Measurements from ENCODE around the gene BIN1.

BIN1 gene

DNA sequence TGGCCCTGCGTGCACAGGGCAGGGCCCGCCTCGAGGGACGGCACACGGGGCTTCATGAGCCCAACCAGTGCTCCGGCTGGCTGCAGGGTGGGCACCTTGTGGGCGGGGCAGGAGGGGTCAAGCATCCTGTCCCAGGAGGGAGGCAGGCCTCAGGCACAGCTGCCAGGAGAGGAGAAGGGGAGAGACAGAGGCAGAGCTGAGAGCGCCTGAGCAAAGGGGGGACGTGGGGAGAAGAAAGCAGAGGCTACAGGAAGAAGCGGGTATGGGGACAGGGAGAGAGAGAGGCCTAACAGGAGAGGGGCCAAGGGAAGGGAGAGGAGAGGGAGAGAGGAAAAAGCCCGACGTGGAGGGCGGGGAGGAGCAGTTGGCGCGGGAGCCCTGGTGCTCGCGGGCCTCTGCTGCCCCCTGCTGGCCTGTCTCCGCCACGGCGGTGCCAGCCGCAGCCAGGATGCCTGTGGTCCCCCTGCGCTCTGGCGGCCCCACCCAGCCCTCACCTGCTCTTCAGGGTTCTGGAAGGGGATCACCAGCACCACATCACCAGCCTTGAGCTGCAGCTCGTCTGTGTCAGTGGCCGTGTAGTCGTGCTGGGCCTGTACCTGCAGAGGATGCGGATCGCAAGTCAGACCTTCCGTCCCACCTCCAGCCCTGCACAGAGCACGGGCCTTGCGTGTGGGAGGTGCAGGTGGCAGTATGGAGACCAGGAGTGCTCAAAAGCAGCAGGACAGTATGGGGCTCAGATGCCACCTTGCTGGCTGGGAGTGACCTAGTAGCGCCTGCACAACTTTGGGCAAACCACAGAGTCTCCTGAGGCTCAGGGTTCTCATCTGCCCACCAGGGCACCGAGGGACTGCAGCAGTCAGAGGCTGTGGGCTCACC is 56.8 kb downstream of the BIN1 start:
- peaks cover 20% of the 10 kb centered on the region for H3K36me3 Mint-ChIP-seq (ENCODE audit: insufficient read depth)
- peak overlapping the region; percentile 71 to 73 for H3K27ac Mint-ChIP-seq
- ATAC-seq (replicated peaks) (peak; percentile 77), DNase-seq (peak; percentile 55 to 68 (median 64))
- no peaks in the 10 kb centered on the region for H3K27me3 Mint-ChIP-seq
- H3K4me3 Mint-ChIP-seq = no peak overlapping the region
- H3K4me1 Mint-ChIP-seq (ENCODE audit: low read depth in 2 of 2) = peaks cover 21 to 29% of the 10 kb centered on the region in 2 donors
- peaks cover 0 to 2% of the 10 kb centered on the region in 2 donors for H3K9me3 Mint-ChIP-seq

DNA sequence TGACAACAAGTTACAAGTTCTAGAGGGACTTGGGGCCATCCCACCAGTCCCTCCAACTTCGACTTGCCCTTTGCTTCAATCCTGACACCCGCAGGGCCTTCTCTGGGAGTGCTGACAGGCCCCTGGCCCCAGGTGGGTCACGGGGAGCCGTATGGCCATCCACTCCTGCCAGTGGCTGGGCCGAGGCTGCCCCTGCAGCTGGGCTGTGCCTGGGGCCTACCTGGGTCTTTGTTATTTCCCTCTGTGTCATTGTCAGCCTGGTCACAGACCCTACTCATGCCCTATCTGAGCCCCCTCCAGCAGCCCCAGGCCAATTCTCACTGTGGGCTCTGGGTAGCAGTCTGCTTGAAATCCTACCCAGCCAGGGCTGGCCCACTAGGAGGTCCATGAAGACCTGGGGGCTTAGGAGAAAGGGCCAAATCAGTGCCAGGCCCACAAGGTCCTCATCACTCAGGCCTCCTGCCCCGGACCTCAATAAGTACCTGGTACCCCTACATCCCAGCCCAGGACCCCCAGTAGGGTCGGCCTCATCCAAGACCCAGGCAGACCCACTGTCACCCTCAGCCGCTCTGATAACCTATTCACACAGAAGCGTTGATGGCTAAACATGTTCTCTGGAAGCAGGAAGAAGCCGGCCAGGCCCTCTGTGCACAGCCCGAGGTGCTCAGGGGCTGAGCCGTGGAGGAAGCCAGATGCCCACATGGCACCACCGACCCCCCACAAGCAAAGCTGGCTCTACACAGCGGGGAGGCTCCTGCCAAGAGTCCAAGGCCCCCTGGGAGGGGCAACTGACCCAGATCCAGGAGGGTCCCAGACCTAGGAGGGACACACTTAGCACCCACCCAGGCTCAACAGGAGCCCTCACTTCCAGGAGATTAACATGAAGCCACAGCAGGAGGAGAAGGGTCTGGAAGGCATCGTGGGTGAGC is 57.7 kb downstream of the BIN1 start:
- Mint-ChIP-seq H3K27me3 (no peaks in the 10 kb centered on the region), H3K36me3 (ENCODE audit: insufficient read depth) (peaks cover 17% of the 10 kb centered on the region), H3K4me3 (no peak overlapping the region), H3K27ac (peak overlapping the region; percentile 71 to 73), H3K9me3 (peaks cover 0 to 2% of the 10 kb centered on the region in 2 donors), H3K4me1 (ENCODE audit: low read depth in 2 of 2) (peaks cover 19 to 26% of the 10 kb centered on the region in 2 donors)
- DNase-seq (no peak), ATAC-seq (replicated peaks) (no peak)

DNA sequence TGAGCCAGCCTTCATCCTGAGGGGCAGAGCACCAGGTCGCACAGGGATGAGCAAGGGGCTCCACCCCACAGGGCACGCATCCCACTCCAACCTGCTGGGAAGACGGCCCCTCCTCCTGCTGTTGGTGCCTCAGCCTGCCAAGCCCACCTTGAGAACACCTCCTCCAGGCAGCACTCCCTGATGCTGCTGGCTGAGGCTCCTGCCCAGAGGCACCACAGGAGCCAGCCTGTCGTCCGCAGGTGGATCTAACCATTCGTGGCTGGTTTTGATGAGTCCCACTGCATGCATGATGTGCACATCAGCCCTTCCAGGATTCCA is 58.4 kb downstream of the BIN1 start:
- H3K27ac Mint-ChIP-seq = no peak overlapping the region
- no peak for ATAC-seq (replicated peaks)
- no peak overlapping the region for H3K4me3 Mint-ChIP-seq
- peaks cover 16% of the 10 kb centered on the region for H3K36me3 Mint-ChIP-seq (ENCODE audit: insufficient read depth)
- H3K27me3 Mint-ChIP-seq = no peaks in the 10 kb centered on the region
- DNase-seq = no peak
- peaks cover 0 to 2% of the 10 kb centered on the region in 2 donors for H3K9me3 Mint-ChIP-seq
- H3K4me1 Mint-ChIP-seq (ENCODE audit: low read depth in 2 of 2) = peaks cover 19 to 25% of the 10 kb centered on the region in 2 donors

DNA sequence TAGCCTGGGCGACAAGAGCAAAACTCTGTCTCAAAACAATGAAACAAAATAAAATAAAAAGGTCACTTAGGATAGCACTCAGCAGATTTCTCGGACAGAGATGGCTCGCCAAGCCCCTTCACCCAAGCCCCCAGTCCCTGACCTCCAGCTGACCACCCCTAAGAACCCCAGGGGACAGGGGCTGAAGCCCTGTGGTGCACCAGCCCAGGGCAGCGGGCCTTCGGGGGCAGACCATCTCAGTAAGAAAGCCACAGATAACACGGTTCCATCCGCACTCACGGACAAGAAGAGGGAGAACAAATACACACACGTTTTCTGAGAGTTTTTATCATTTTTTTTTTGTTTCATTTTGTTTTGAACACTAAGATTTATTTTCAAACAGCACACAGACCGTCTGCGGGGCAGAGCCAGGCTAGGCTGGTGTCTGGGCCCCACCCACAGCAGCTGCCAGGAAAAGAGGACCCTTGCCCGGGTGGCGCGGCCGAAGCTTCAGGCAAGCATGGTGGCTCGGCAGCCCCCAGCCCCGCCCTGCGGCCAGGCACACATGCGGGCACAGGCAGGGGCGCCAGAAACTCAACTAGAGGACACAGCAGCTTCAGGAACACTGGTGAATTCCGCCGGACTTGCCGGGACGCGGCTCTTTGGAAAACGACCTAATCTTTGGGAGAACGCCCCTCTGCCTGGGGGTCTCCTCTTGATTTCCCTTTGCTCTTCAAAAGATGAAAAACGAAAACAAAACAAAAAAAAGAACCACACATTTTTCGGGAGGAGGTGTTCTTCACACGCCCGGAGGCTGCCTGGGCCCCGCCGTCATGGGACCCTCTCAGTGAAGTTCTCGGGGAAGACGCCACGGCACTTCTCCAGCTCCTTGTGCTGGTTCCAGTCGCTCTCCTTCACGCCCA is 59.0 kb downstream of the BIN1 start:
- H3K36me3 Mint-ChIP-seq (ENCODE audit: insufficient read depth) = peaks cover 15% of the 10 kb centered on the region
- no peak overlapping the region for H3K27ac Mint-ChIP-seq
- peak overlapping the region in 1 of 2 donors; percentile 21 for H3K4me3 Mint-ChIP-seq
- ATAC-seq (replicated peaks) = no peak
- no peaks in the 10 kb centered on the region for H3K27me3 Mint-ChIP-seq
- DNase-seq = no peak
- H3K9me3 Mint-ChIP-seq = peaks cover 0 to 2% of the 10 kb centered on the region in 2 donors
- H3K4me1 Mint-ChIP-seq (ENCODE audit: low read depth in 2 of 2) = peaks cover 16 to 22% of the 10 kb centered on the region in 2 donors

DNA sequence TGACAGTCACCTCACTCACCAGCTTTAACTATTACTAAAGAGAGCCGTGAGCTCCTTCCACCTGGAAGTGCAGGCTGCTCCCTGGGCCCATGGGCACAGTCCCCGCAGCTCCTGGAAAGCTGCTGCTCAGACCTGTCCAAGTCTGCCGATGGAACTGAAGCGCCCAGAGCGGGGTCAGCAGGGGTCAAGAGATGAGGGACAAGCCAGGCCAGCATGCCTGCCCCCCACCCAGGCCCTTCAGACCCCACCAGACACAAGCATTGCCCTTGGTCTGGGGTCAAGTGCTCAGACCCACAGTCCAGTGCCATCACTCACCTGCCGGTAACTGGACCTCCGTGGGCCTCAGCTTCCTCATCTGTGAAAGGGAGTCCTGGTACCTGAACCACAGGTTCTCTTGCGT is 59.9 kb downstream of the BIN1 start:
- DNase-seq (no peak), ATAC-seq (replicated peaks) (no peak)
- peaks cover 12 to 16% of the 10 kb centered on the region in 2 donors for H3K4me1 Mint-ChIP-seq (ENCODE audit: low read depth in 2 of 2)
- no peak overlapping the region for H3K4me3 Mint-ChIP-seq
- H3K36me3 Mint-ChIP-seq (ENCODE audit: insufficient read depth) = peaks cover 12% of the 10 kb centered on the region
- peak overlapping the region in 1 of 2 donors; percentile 76 for H3K27ac Mint-ChIP-seq
- peaks cover 0 to 2% of the 10 kb centered on the region in 2 donors for H3K9me3 Mint-ChIP-seq
- no peaks in the 10 kb centered on the region for H3K27me3 Mint-ChIP-seq

DNA sequence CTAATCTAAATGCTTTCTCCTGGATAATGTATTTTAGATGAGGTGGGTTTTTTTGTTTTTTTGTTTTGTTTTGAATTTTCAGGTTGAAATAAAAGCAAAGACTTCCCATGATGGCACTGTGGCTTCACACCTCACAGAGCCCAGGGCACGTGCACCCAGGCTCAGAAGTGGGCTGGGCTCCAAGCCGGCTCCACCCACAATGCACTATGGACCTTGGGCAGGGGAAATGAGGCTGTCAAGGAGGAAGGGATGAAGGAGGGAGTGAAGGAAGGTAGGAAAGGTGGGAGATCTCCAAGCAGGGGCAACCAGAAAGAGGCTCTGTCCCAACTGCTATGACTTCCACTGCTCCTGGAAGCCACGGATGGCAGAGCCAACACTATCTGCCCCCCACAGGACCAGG is 60.4 kb downstream of the BIN1 start:
- H3K4me3 Mint-ChIP-seq = no peak overlapping the region
- peak overlapping the region; percentile 38 to 76 for H3K27ac Mint-ChIP-seq
- peaks cover 12 to 16% of the 10 kb centered on the region in 2 donors for H3K4me1 Mint-ChIP-seq (ENCODE audit: low read depth in 2 of 2)
- peaks cover 0 to 2% of the 10 kb centered on the region in 2 donors for H3K9me3 Mint-ChIP-seq
- DNase-seq = no peak
- H3K27me3 Mint-ChIP-seq = no peaks in the 10 kb centered on the region
- peaks cover 12% of the 10 kb centered on the region for H3K36me3 Mint-ChIP-seq (ENCODE audit: insufficient read depth)
- ATAC-seq (replicated peaks) = no peak

DNA sequence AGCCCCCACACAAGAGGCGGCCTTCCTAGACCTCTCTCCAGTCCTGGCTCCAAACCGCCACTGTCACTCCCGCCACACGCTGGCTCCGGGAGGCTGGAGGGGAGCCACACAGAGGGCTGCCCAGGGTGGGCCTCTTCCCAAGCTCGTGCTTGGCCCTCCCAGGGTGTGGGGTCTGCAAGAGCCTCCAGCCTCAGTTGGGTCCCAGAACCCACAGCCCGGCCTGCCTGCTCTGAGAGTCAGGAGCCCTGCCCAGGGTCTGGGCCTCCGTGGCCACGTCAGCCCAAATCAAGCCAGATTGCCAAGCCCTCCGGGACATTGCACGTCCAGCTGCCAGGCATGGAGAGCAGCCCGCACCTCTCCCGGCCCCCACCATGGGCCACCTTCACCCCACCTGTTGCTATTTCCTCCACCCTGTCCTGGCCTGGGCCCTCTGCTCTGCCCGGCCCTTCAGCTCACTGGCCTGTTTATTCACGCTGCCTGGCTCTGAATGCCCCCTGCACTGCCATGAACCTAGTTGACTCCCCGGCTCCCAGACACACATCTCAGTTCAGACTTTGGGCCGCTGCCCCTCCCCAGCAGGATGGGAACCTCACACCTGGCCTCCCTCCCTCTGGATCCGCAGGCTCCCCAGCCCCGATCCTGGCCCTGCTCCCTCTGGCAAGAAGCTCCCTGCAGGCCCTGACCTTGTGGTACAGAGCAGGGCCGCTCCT is 61.0 kb downstream of the BIN1 start:
- ATAC-seq (replicated peaks) = no peak
- H3K27me3 Mint-ChIP-seq = no peaks in the 10 kb centered on the region
- no peak for DNase-seq
- H3K4me1 Mint-ChIP-seq (ENCODE audit: low read depth in 2 of 2) = peaks cover 12 to 16% of the 10 kb centered on the region in 2 donors
- H3K36me3 Mint-ChIP-seq (ENCODE audit: insufficient read depth) = peaks cover 12% of the 10 kb centered on the region
- H3K9me3 Mint-ChIP-seq = peaks cover 0 to 2% of the 10 kb centered on the region in 2 donors
- H3K4me3 Mint-ChIP-seq = no peak overlapping the region
- peak overlapping the region; percentile 38 to 76 for H3K27ac Mint-ChIP-seq

DNA sequence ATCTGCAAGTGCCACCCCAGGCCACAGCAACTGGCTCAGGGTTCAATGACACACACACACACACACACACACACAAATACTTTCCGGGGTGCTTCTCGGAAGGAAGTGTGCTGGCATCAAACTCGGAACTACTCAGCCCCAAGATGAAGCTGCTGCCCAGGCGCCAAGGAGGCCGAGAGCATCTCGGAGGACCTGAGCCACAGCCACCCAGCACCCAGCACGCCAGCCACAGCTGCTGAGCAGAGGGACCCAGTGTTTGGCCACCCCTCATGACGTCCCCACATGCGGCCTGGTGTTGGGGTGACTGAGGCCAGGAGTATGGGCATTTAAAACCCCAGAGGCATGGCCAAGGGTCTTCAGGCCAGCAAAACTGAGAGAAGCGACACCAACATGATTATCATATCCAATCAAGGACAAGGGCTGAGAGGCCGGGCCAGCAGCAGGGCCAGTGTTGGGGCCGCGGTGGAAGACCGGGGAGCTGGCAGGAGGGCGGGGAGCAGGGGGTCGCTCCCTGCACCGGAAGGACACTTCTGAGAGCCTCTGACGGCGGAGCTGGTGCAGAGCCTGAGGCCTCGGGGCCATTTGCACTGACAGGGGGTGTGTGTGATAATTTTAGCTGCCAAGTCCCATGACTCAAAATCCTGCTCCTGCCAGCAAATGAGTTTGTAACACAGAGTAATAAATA is 61.8 kb downstream of the BIN1 start:
- Mint-ChIP-seq H3K4me1 (ENCODE audit: low read depth in 2 of 2) (peaks cover 6 to 10% of the 10 kb centered on the region in 2 donors), H3K36me3 (ENCODE audit: insufficient read depth) (peaks cover 9% of the 10 kb centered on the region), H3K9me3 (peaks cover 0 to 2% of the 10 kb centered on the region in 2 donors), H3K27ac (no peak overlapping the region), H3K4me3 (no peak overlapping the region), H3K27me3 (no peaks in the 10 kb centered on the region)
- DNase-seq (no peak), ATAC-seq (replicated peaks) (no peak)

DNA sequence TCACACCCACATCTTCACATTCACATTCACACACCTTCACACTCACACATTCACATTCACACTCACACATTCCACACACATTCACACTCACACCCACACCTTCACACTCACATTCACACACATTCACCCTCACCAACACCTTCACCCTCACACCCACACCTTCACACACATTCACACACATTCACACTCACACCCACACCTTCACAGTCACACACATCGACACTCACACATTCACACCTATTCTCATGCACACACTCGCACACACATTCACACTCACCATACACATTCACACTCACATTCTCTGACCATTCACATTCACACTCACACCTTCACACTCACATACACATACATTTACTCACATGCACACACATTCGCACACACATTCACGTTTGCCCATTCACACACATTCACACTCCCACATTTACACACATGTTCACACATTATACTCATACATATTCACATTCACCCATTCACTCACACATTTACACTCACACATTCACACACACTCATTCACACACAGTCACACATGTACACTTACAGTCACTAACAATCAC is 62.7 kb downstream of the BIN1 start:
- peaks cover 0 to 2% of the 10 kb centered on the region in 2 donors for H3K9me3 Mint-ChIP-seq
- H3K4me3 Mint-ChIP-seq = no peak overlapping the region
- peaks cover 7% of the 10 kb centered on the region for H3K36me3 Mint-ChIP-seq (ENCODE audit: insufficient read depth)
- DNase-seq (no peak), ATAC-seq (replicated peaks) (no peak)
- no peak overlapping the region for H3K27ac Mint-ChIP-seq
- peaks cover 4 to 7% of the 10 kb centered on the region in 2 donors for H3K4me1 Mint-ChIP-seq (ENCODE audit: low read depth in 2 of 2)
- H3K27me3 Mint-ChIP-seq = no peaks in the 10 kb centered on the region

DNA sequence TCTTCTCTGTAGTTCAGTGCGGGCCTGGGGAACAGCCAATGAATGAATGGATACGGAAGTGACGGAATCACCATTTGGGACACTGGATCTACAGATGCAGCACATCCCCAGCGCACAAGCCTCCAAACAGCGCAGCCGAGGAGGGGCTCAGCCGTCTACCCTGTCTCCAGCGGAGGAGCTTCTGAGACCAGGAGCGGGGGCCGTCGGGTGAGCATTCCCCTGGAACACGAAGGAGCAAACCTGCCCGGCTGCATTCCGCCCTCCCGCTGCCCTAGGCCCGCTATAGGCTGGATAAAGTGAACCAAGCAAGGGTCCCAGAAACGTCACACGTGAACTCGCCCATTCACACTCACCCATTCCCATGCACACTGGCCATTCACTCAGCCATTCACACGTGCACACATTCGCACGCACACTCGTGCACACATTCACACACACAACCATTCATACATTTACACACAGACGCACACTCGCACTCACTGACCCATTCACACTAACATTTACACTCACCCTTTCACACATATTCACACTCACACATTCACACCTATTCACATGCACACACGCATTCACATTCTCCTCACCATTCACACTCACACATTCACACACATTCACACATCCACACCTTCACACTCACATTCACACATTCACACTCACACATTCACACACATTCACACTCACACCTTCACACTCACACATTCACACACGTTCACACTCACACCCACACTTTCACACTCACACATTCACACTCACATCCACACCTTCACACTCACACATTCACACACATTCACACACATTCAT is 63.4 kb downstream of the BIN1 start:
- Mint-ChIP-seq H3K4me3 (no peak overlapping the region), H3K9me3 (peaks cover 0 to 2% of the 10 kb centered on the region in 2 donors), H3K4me1 (ENCODE audit: low read depth in 2 of 2) (peaks cover 4 to 7% of the 10 kb centered on the region in 2 donors), H3K27me3 (no peaks in the 10 kb centered on the region), H3K27ac (no peak overlapping the region), H3K36me3 (ENCODE audit: insufficient read depth) (peaks cover 3% of the 10 kb centered on the region)
- DNase-seq = no peak
- ATAC-seq (replicated peaks) = no peak

DNA sequence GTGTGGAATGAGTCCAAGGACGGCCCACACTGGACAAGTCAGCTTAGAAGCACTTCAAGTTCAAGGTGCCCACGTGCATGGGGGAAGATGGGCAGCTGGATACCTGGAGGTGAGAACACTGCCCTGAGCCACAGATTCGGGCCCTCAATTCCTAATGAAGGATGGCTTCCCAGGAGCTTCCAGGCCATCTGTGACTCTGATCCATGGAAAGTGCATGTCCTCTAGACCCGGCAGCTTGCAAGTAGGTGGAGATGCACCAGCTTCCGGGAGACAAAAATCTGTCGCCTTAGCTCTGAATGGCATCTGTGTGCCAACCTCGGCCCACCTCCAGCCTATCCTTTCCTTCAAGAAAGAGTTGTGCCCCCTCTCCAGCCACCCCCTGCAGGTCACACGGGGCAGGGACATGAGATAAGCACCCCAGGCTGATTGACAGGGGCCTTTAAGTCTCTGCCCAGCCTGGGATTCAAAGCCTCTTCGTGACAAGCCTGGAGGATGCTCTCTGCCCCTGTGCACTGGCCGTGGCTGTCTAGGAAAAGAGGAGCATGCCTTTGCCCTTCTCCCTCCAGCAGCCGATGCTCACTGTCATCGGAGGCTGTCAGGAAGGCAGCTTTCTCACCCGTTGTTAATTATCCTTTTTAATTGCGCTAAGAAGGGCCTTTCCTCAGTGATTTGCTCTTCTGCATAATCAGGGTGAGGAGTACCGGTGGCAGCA is 65.5 kb downstream of the BIN1 start:
- Mint-ChIP-seq H3K36me3 (ENCODE audit: insufficient read depth) (no peaks in the 10 kb centered on the region), H3K4me1 (ENCODE audit: low read depth in 2 of 2) (peaks cover 1% of the 10 kb centered on the region in 2 donors)

More for the DNA sequence above, 65.5 kb downstream of the BIN1 start:
- Mint-ChIP-seq H3K4me3 (no peak overlapping the region), H3K9me3 (peaks cover 0 to under 1% of the 10 kb centered on the region in 2 donors), H3K27ac (no peak overlapping the region), H3K27me3 (no peaks in the 10 kb centered on the region)
- DNase-seq (no peak), ATAC-seq (replicated peaks) (no peak)
